Measurements from ENCODE around the gene NDUFA6.

Gene NDUFA6

Small RNAs within 50 kb of the gene (small RNA-seq; reads per million reads assigned to genes)
- gene SNORD13P1 = 0 to 7.4 reads per million in 2 experiments

Data from SK-N-DZ (cell line).